Stimulated activated CD8-positive, alpha-beta memory T cell treated with anti-CD3 and anti-CD28 coated beads, Interleukin-7, amount 100 ng/mL, for 4 hours (primary cell): ENCODE measurements around the gene ZFHX2.
"Not testable (repeated sequence)": the region's sequence is repeated elsewhere in the genome, so short reads cannot be mapped to it uniquely, and the experiment has no call there.

Experiments
- DNase-seq, 2 donors: peaks; one replicate each; pipeline ENCODE4 v3.0.0-alpha.2; 2020; ENCODE audit warnings: low read depth in 2 of 2

Gene ZFHX2

DNA sequence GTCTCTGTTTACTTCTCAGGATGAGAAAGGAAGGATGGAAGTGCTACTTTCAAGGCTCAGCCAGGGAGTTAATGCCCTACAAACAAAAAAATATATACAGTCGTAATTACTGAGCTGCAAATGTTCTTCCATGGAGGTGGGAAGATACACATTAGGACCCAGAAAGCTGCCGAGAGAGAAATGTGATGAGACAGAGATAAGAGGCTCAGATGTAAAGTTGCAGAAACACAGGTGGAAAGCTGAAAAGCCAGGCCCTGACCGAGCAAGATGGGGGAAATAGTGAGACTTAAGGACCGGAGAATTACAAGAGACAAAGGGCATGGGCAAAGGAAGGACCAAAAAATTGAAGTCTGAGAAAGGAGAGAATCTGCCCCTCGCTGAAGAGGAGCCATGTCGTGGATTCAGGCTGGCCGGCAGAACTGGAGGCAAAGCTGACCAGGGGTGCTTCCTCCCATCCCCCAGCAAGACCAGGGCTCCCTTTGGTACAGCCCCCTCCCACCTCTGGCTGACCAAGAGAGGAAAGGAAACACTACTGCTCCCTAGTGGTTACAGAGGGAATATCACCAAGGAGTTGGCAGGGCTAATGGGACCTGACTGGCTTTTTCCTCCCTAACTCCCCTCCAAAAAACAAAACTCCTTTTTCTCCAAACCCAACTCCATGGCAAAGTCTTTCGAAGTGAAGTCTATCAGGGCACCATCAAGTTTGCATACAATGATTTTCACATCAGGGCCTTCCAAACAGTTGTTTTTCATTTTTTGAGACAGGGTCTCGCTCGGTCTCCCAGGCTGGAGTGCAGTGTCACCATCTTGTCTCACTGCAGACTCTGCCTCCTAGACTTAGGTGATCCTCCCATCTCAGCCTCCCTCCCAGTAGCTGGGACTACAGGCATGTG lies 12.1 kb downstream of the ZFHX2 start:
- no peak for DNase-seq

DNA sequence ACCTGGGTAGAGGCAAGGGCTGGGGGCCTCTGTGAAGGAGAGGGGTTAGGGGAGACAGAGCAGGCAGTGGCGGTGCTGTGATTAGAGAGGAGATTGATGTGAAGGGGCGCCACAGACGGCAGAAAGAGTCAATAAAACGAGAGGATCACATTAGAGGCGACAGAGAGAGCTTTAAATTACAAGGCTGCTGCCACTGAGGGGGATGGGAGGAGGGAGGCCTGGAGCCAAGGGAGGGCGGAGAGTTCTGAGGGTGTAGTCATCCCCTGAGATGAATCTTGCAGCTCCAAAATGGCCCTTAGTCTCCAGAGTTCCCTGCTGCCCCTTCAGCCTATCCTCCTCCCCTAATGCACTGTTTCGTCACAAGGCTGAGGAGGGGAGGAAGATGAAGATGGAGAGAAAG lies 12.8 kb downstream of the ZFHX2 start:
- DNase-seq = no peak

DNA sequence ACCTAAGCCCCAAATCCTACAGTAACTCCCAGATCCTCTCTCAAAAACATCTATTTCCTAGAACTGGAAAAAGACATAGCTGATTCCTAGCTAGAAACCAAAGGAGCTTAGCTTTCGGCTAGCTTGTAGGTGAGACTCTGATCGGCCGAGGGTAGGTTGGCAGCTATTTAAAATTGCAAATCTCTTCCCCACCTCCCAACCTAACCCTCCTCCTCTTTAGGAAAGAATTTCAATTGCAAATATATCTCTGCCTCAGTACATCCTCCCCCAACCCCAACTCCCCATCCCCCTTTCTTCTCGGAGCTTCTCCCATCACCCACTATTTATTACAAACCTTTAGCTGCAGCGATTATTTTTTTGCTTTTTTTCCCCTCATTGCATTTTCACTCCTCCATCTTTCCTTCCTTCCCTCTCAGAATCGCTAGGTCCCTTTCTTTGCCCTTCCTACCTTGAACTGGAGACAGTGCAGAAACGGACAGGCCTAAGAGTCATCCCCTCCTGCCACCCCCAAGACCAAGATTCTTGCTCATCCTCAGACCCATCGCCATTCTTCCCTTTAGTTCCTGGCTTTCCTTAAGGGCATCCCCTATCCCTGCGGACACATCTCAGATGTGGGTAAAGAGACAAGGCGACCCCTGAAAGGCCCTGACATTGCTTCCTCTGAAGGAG lies 13.4 kb downstream of the ZFHX2 start:
- no peak for DNase-seq

DNA sequence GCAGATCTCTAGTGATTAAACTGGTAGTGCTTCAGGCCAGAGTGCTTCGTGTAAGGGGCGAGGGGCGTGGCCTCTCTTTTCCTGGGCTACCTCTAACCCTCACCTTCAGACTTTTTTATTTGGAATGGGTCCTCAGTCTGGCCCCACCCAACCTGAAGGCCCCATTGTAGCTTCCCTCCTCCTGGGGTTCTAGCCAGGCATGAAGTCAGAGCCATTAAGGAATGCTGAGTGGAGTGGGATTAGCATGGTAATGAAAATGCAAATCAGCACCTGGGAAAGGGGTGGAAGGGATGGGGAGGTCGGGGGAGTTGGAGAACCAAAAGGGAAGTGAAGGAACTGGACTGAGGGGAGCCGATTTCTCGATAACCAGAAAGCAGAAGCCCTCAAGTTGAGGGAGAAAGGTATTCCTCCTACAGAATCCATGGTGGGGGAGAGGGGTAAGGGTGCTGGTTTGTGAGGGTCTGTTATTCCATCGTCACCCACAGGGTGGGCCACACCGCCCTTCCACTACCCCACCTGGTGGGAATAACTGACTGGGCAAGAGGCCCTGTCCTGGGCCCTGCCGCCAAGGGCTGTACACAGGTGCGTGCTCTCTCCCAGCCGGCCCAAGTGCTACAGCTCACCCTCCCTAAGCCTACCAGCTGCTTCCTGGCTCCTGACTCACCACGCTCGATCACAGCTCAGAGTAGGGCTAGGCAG lies 14.1 kb downstream of the ZFHX2 start:
- DNase-seq = no peak

DNA sequence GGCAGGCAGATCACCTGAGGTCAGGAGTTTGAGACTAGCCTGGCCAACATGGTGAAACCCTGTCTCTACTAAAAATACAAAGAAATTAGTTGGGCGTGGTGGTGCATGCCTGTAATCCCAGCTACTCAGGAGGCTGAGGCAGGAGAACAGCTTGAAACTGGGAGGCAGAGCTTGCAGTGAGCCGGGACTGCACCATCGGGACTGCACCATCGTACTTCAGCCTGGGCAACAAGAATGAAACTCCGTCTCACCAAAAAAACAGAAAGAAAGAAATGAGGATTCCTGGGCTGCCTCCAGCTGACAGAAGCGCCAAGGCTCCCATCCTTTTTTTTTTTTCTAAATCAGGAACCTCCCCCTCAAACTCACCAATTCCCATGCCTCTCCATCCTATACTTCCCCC lies 14.7 kb downstream of the ZFHX2 start:
- not testable (repeated sequence) for DNase-seq

DNA sequence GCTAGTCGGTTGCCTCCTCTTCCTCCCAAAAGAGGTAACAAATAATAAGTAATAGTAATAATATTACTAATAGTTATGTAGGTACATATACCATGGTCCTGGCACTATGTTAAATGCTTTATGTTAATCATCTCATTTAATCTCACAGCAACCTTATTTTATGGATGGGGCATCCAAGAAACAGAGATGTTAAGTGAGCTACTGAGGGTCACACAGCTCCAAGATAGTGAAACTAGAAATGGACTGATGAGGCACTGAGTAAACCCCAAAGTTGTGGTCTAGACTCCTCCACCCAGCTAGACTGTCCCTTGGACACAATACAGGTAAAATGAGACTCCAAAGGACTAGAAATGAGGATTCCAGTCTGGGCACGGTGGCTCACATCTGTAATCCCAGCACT lies 15.1 kb downstream of the ZFHX2 start:
- DNase-seq = no peak

DNA sequence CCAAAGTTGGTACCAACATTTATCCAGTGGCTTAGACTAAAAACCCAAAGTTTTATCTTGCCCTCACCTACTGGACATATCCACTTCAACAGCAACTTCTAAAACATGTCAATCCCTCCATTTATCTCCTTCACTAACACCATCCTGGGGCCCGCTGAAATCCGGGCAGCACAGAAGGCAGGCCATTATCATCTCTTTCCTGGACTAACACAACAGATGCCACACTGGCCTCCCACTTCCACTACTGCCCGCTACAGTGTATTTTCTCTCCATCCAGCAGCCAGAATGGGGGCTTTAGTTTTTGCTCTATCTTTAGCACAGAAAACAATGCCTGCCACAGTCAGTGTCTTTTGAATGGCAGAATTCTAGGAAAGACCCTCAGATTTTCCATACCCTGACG lies 15.6 kb downstream of the ZFHX2 start:
- no peak for DNase-seq

DNA sequence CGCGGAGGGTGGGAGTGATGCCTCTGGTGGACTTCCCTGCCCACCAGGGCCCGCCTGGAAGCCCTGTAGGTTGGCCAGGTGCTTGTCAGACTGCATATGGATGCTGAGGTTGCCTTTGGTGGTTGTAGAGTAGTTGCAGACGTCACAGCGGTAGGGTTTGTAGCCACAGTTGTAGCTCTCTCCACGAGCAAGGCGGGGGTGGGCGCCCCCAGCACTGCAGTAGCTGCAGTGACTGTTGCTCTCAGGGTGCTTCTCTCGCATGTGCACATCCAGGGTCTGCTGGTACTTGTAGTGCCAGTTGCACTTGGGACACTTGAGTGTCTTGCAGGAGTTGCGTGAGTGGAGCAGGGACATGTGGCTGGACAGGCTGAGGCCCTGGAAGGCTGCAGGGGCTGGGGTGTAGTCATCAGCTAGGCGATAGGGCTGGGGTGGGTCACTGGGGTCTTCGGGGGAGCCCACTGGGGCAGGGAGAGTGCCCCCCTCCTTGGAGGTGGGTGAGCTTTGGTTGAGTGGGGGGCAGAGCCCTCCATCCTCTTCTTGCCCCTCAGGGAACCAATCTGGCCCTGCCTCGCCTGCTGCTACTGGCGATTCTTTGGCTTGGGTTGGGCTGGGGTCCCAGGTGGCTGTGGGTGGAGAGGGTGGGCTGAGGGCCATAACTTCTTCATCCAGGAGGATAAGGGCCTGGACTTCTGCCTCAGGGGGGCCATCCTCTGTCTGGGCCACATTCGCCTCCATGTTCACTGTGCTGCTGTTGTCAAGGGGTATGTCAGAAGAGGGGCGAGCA lies 17.7 kb downstream of the ZFHX2 start:
- DNase-seq = no peak

DNA sequence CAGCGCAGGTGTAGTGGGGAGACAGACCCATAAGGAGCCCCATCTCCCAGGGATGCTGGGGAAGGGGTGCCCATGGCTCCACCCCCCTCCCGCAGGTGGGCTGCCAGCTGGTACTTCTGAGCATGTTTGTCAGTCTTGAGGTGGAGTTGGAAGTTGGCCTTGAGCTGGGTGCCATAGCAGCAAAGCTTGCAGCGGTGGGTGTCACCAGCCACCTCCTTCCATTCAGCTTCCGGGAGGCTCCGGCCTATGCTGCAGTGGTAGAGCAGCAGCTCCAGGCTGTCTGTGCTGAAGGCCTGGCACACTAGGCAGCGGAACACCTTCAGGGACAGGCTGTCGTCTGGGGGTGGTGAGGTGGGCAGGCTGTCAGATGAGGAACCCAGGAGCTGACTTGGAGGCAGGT lies 18.9 kb downstream of the ZFHX2 start:
- no peak for DNase-seq

DNA sequence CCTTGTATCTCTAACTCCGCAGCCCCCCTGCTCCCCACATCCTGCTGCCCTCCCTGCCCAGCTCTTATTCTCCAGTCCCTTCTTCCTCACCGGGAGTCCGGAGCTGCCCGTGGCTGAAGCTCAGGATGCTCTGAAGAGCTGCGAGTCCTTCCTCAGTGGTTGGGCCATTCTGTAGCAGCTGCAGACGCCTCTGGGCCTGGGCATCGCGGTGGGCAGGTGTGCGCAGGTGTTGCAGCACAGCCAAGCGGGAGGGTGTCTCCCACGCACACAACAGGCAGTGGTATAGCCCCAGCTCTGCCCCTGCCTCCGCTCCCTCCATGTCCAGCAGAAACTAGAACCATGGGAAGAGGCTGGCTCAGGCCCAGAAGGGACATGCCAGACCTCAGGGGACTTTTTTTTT lies 20.2 kb downstream of the ZFHX2 start:
- no peak for DNase-seq

DNA sequence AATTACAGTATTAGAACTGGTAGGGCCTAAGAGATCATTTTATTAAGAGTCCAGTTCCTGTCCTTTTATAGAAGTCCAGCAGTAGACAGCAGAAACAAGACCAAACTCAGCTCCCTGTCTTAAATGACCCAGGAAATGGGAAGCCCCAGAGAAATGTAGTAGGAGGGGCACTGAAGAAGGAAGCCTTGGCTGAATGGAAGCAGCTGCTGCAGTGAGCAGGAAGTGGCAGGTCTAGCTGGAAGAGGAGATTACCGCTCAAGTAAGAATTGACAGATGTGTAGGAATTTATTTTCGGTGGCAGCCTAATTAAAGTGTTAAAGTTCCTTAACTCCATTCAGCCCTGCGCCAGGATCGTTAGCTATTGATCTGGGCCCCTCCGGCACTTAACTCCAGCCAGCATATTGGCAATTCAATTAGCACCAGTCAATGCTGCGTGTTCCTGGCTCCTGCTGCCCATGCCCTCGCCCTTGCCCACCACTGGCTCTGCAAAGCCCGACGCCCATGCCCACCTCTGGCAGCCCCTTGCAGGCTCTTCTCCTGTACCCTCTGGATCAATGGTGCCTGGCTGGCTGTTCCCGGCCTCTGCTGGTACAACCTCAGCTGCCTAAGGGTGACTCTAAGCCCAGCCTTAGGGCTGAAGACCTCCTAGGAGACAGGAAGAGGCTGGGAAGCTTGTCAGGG lies 21.1 kb downstream of the ZFHX2 start:
- DNase-seq = no peak

DNA sequence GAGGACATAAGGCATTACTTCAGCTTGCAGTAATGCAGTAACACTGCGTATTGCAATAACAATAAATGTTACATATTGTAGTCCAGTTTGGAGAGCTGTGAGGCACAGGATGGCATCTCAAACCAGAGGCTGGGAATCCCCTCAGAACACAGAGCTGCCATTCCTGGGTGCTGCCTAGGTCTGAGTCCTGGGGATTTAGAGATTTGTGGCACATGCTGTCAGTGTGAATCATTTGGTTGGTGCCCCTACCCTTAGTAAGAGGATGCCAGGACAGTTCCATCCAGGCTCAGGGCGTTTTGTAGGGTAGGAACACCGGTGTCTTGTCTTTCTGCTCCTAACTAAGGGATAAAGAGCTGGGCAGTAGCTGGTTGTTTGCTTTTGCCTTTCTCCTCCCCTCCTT lies 22.5 kb downstream of the ZFHX2 start:
- DNase-seq = no peak

DNA sequence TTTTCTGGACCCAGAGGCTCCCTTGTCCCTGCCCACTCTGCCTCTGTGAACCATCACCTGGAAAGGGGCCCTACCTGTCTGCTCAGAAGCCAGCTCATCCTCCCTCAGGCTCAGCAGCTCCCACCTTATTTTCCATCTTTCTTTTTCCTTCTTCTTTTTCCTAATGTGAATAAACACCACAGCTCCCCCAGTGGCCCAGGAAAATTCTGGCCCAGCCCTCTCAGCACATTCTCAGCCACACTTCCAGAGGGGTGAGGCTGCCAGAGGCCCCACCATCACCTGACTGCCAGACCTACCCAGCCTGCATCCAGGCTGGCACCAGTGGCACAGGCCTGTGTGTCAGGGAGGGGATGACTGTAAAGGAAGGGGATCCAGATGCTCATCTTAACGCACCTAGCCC lies 23.0 kb downstream of the ZFHX2 start:
- DNase-seq = no peak

DNA sequence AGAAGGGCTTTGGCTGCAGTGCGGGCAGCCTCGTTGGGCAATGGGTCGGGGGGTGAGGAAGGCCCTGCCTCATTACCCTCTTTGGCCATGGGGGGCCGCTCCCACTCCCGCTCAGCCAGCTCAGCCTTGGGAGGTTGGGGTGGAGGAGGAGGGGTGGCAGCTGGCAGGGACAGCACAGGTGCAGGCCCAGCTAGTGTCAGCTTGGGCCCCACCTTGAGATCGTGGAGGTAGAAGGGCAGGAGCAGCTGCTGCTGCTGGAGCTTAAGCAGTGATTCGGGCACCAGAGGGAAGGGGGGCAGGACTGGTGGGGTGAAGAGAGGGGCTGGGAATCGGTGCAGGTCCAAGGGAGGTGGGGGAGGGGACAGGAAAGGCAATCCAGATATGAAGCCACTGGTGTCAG lies 26.0 kb downstream of the ZFHX2 start:
- DNase-seq = no peak

DNA sequence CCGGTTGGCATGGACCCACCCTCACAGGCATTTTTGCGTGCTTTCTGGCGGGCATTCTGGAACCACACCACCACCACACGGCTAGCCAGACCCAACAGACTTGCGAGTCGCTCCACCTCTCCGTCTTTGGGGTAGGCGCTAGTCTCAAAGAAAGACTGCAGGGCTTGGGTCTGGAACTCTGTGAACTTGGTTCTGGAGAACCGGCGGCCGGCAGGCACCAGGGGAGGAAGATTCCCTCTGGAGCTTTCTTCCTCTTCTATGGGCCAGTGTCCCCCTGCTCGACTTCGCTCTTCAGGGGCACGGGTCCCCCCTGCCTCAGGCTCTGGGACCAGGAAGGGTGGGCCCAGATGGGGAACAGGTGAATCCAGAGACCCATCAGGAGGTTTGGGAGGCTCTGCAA lies 26.6 kb downstream of the ZFHX2 start:
- DNase-seq = no peak

DNA sequence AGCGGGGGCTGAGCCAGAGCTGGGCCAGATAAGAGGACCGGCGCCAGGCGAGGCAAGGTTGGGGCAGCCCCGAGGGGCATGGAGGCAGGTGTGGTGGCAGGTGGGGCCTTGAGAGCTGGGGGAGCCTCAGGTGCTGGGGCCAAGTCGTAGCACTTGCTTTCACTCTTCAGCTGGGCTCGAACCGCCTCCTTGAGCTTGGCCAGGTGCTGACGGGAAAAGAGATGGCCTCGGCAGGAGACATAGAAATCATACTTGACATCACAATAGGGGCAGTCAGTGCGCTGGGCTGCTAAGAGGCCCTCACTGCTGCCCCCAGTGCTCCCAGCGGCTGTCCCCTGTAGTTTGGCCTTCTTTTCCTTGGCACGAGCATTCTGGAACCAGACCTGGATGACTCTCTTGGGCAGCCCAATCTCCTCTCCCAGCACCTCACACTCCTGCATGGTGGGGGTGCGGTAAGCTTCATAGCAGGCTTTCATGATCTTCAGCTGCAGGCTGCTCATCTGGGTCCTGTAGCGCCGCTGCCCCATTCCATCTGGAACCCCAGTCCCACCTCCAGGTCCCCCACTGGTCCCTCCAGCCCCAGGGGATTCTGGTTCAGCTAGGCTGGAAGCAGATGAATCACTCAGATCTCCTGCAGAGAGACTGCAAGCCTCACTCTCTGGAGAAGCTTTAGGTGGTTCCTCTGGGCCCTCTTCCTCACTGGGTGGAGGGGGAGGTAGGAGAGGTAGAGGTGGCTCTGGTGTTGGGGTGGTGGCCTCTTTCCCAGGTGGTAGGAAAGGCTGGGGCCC lies 28.1 kb downstream of the ZFHX2 start:
- no peak for DNase-seq

DNA sequence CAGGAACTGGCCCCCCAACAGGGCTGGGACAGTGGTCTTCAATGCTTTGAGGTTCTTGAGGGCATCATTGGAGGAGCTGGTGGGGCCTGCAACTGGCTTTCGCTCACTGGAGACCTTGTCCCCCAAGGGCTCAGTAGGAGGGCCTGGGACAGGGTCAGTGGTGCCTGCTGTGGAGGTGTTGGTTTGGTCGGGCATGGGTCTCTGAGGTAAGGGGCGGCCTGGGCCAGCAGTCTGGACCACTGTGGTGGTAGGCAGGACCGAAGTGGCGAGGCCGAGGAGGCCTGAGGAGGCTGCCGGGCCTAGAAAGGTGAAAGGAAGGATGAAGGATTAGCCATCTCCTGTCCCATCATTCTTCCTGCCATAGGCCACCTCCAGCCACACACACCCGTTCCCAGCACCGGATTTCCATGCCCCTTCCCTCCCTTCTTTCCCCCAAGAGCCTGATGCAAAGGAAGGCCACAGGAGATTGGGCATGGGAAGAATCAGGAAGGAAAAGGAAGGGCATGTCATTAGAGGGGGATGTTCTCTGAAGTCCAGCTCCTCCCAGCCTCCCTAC lies 28.8 kb downstream of the ZFHX2 start:
- no peak for DNase-seq

DNA sequence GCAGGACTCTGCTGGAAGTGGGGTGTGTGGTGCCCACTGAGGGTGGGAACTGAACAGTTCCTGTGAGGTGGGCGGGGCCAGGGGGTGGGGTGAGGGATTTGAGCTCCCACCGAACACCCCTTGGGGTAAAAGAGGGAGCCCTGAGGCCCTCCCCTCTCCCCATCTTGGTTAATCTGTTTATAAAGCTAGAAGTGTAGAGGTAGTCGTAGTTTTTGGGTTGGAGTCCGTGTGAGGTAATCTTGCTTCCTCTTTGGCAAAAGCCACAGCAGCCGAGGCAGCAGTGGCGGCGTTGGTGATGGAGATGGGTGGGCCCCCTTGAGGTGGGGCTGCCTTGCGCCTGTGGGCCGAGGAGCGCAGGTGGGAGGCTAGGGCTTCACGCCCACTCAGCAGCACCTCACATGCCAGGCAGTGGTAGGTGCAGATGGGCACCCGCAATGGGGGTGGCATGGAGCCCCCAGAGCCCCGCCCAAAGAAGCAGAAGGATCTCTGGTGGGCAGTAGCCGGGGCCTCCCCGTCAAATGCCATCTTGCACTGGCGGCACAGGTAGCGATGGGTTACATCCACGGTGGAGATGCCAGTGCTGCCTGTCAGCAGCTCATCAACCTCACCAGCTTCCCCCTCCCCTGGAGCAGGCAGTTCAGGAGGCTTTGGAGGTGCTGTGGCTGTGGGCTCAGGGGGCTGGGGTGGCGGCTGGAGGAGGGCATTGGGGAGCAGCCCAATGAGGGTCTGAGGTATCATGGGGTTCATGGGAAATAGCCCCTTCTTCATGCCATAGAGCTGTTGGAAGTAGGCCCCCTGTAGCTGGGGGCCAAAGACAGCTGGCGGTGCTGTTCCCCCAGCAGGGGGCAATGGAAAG lies 29.6 kb downstream of the ZFHX2 start:
- no peak for DNase-seq

DNA sequence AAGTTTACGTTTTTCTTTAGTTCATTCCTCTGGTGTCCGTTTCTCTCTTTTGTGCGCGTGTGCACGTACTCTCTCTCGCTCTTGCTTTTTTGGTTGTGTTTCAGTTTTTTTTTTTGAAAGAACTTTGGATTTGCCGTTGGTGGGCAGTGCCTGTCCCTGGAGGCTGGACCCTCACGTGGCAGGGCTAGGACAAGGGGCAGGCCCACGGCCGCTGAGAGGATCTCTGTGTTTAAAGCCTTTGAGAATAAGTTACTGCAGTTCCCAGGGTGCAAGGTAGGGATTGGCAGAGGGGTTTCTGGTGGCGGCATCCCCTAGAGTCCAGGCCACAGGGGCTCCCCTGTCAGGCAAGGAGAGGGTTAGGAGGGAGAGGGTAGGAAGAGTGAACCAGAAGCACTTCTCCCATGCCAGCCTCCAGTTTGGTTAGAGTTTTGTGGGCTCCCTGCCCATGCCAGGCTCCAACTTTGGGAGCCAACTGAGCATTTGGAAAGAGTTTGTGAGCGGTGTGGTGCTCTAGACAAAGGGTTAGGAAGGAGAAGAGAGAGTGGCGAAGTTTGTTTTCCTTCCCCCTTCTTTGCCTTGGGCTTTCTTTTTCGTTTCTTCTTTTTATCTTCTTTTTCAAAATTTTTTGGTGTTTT lies 30.5 kb downstream of the ZFHX2 start:
- DNase-seq = no peak
